Islet precursor cell (in vitro differentiated cells): Measurements from ENCODE around the gene RAB26.

ENCODE experiments used
- DNase-seq: peaks from one replicate; pipeline ENCODE4 v3.0.0-alpha.2; 2018

The RAB26 gene

DNA sequence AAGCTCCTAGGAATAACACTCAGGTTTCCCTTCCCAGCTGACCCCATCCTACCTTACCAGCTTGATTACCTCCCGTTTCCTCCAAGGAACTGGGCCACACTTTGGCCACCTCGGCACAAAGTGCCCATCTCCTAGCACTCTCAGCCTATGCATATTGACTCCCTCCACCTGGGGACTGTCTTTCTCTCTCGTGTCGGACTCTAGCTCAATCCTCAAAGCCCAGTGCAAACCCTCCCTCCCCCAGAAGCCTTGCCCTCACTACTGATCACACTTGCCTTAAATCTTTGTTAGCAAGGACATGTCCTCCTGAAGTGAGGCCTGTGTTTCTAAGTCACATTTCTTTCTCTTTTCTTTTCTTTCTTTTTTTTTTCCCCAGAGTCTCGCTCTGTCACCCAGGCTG is 2.6 kb upstream of the RAB26 start:
- no peak for DNase-seq

DNA sequence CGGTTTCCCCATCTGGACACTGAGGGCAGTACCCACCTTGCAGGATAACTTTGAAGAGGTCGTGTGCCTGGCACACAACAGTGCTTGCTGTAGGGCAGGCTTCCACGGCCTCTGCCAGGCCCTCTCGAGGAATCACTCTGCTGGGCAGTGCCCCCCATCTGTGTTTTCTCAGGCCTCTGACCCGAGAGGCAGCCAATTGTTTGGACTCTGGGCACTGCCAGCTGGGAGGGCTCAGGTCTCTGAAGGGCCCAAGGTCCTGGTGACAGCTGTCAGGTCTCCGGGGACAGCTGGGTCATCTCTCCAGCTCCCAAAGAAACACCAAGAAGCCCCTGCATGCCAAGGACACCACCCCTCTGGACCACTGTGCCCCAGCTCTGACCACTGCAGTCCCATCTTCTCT is 1.0 kb upstream of the RAB26 start:
- DNase-seq, result no peak

DNA sequence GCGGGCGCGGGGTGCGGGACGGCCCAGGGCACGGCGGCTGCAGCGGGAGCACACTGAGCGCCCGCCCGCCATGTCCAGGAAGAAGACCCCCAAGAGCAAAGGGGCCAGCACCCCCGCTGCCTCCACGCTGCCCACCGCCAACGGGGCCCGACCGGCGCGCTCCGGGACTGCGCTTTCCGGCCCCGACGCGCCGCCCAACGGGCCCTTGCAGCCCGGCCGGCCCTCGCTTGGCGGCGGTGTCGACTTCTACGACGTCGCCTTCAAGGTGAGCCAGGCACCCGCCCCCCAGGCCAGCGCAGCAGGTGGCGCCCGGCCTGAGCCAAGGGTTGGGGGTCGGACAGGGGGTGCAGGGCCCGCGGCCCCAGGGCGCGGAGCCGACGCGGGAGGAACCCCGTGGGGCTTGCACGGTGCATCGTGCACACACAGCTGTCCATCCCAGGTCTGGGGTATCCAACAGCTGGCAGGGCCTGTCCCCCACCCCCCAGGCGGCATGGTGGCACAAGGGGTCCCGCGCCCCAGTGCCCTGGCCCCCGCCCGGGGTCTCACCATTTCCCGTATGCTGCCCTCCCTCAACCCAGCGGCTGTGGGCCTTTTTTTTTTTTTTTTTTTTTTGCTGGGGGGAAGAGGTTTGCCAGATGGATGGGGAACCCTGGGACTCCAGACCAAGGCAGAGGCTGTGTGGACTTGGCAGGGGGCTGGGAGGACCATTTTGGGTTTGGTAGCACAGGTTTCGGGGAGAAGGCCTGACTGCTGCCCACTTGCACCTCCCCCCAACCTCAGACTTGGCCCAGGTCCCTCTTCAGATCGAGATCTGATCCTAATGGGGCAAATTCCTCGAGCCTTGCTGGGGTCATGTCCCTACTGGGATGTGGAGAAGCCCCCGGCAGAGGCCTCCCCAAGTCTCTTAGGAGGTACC is 547 bp downstream of the RAB26 start:
- DNase-seq, result peak; percentile 64

DNA sequence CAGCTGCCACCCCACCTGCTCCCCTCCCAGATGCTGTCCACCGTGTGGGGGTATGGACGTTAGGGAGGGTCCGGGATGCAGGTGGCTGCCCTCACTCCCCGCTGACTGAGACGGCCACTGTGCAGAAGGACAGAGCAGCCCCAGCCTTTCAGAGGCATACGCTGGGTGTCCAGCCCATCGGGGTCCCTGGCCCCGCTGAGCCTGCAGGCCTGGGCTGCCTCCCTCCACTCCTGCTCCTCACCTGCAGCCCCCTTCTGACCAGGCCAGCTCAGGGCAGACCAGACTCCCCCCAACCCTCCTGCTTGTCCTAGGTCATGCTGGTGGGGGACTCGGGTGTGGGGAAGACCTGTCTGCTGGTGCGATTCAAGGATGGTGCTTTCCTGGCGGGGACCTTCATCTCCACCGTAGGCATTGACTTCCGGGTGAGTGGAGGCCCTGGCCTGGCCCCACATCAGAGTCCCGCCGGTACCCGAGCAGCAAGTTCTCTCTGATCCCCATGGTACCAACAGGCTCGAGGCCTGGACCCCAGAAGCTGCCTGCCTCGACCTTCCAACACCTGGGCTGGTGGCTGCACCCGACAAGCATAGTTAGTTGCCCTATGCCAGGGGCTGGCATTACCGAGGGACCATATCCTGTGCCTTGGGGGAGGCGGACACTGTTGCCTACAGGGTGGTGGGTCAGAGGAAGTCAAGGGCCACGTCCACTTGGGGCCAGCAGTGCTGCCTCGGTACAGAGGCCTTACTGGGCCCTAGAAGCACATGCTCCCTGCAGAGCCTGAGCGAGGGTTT is 1.4 kb downstream of the RAB26 start:
- DNase-seq, result peak; percentile 70

DNA sequence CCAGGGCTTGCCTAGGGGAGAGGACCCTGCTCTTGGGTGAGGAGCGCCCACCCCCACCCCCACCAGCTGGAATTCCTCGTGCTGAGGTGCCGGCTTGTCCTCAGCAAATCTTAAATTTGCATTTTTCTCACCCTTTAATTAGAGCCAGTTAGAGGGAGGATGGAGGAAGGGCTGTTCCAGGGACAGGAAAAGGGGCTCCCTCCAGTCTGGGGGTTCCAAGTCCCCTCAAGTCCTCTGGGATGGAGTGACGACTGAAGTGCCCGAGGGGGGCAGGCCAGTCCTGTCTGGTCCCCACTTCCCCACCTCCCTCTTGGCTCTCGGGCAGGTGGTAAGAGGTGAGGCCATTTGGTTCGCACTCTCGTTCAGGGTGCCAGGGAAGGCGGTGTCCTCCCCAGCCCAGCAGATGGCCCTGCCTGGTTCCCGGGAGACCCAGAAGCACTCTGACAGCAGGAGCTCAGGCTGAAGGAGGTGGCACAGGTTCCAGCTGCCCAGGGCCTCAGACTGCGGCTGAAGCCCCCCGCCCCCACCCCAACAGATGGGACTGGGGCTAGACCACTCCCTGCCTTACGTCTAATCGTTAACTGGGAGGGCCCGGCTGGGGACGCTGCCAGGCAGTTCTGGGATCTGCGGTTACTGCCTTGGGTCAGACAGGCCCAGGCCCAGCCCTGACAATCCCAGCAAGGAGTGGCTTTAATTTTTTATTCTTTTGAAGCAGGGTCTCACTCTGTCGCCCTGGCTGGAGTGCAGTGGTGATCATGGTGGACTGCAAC is 2.2 kb downstream of the RAB26 start:
- peak; percentile 88 for DNase-seq

DNA sequence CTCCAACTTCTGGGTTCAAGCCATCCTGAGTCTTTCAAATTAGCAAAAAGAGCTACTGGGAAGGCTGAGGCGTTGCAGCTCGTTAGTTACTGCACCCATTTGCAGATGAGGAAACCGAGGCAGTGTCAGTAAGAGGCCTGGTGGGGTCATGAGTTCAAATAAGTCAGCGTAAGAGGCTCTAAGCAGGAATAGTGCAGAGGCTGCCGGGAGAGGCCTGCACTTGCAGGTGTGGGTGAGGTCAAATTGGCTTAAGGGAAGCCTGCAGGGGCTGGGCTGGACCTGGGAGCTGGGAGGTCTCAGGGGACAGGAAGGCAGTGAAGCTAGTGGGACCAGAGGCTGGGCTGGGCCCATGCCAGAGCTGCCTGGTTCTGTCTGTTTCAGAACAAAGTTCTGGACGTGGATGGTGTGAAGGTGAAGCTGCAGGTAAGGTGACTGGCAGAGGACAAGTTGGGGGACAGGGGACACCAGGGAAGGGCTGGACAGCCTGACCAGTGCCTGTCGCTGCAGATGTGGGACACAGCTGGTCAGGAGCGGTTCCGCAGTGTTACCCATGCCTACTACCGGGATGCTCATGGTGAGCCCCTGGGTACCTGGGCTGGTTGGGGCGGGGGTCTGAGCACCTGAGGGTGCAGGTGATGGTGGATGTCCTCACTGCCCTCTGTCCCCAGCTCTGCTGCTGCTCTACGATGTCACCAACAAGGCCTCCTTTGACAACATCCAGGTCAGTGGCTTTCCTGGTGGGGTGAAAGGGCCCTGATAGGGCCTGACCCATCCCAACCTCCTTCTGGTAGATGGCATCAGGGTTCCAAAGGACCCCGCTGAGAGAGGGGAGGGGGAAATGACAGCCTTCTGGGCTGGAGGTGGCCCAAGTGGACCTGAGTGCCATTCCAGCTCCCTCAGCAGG is 3.0 kb downstream of the RAB26 start:
- no peak for DNase-seq

DNA sequence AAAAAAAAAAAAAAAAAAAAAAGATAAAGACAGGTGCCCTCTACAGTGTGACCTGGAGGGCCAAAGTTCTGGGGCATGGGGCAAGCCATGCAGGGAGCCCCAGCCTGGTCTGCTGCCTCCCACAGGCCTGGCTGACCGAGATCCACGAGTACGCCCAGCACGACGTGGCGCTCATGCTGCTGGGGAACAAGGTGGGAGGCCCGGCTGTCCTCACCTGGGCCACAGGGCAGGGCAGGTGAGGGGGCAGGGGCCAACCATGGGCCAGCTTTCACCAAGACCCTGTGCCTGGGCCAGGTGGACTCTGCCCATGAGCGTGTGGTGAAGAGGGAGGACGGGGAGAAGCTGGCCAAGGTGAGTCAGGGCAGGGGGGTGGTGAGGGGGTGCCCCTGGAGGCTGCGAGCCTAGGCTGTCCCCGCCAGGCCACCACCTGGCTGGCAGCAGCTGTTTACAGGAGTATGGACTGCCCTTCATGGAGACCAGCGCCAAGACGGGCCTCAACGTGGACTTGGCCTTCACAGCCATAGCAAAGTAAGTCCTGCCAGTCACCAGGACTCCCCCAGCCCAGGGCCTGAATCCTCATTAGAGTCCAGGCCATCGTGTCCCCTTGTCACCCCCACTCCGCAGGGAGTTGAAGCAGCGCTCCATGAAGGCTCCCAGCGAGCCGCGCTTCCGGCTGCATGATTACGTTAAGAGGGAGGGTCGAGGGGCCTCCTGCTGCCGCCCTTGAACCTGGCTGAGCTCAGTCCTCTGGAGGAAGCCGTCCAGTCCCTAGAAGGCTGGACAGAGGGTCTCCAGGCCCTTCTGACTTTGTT is 4.5 kb downstream of the RAB26 start:
- DNase-seq, result no peak

DNA sequence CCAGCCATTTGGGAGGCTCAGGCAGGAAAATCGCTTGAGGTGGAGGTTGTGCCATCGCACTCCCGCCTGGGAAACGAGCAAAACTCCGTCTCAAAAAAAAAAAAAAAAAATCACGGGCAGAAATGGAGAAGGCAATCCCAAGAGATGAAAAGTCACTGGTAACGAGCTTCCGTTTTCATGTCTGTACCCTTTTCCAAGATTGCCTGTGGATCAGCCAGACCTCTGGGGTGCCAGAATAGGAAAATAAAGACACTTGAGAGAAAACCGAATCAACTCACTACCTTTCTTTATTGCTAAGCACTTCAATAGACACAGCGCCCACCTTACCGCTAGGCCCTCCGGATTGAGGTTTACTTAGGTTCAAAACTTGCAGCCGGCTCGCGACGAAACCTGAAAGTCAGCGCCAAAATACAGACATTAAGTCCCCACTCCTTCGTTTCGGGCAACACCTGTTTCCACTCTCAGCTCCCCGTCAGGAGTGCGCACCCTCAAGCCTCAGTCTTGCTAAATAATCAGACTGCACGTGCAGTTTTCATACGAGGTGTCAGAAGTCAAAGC is 6.2 kb downstream of the RAB26 start:
- no peak for DNase-seq

DNA sequence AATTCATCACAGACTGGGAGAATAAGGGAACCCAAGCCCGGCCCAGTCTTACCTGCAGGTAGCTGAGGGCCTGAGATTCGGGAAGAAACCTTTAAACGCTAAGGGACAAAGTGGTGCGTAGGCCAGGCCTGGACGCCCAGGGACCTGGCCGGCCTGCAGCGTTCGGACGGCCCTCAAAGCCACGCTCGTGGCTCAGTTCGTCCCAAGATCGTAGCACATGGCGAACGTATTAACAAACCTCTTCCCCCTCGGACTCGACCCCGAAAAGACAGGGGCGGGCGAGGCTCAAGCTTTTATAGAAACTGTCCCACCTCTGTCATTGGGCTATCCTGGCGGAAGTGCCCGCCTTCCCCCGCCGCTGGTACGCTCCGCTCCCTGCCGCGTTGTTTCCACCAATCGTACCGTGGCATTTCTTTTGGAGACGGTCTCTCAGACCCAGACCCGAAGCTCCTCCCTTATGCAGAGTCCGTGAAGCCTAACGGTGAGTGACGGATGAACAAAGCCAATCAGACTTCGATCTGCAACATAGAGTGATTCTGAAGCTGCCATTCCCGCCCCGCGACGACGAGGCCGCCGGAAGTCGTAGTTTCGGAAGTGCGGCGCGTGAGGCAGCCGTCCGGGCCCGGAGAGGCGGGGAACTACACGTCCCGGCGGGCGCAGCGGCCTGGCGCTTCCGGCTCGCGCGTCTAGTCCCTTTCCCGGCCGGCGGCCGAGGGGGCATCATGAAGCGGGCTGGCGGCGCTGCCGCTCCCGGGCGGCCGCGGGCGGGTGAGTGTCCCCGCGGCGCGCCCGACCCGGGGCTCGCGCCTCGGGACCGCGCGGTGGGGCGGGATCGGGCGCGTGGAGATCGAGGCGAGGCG is 6.9 kb downstream of the RAB26 start, which contains the start of gene TRAF7:
Gene TRAF7 (plus strand): TSS at position 692 of the 860 bp plus-strand sequence. CDS start 8,139 bp downstream, outside the sequence.
- DNase-seq, result peak; percentile 100

DNA sequence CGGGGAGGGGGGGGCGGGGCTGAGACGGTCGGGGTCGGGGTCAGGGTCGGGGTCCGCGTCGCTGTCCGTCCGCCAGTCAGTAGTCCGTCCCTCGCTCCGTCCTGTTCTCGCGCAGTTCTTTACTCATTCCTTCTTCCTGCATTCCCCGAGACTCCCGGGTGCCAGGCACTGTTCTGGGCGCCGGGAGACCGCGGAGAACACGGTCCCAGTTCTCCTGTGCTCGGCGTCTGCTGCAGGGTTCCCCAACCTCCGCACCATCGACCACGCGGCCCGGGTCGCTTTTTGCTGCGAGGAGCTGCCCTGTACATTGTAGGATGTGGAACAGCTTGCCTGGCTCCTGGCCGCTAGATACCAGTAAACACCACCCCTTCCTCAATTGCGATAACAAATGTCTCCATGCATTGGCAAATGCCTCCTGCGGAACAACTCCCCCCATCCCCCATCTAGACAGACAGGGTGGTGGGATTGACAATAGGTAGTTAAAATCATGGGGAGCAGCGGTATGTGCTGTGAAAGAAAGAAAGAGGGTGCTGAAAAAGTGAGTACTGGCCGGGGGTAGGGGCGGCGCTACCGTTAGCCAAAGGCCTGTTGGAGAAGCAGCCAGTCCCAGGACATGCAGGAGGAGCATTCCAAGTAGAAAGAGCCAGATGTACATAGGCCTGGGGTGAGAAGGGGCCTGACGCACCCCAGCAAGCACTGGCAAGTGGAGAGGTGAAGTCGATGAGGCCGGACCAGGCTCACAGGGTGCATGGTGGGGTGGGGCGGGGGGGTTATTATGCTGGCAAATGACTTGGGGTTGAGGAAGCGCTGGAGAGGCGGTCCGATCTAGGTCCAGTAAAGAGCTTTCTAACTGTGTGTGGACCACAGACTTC is 7.8 kb downstream of the RAB26 start:
- no peak for DNase-seq

DNA sequence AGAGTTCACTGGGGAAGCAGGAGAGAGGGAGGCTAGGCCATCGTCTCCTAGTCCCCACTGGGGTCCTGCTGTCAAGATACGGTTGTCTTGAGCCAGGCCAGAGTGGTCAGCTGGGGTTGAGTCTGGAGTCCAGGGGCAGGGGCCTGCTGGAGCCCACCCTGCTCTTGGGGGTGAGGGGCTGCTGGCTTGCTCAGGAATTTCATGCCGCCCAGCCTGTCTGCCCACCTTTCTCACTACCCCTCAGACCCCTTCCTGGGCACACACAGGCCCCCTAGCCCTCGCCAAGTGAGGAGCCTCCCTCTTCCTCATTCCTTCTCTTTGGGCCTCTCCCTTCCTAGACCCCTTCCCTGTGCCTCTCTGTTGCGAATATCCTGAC is 8.4 kb downstream of the RAB26 start:
- DNase-seq, result no peak

DNA sequence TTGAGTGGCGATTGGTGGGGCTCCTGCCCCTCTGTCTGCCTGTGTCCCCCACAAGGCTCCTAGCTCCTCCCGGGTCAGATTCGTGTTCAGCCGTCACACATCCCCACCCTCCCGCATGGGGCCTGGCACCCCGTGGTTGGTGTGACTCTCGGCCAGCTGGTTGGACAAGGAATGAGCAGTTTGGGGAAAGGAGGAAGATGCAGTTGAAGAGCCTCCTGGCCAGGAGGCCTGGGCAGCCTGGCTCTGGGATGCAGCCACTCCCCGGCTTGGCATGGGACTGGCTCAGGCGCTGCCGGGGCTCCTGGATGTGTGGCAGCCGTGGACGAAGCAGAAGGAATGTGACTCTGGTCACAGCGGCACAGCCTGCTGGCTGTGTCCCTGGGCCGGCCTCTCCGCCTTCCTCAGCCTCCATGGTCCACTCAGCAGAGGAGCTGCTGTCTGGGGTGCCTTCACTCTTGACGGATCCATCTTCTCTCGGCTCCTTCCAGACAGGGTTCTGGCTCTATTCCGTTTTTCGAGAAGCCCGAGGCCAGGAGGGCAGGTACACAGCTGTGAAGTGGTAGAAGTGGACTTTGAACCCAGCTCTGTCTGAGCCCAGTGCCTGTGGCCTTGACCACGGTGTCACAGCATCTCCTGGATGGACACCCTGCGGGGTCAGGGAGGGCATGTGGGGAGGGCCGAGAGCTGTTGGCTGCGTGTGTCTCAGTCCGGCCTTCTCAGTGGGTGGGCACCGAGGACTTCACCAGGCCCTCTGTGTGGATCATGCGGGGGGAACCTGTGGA is 9.2 kb downstream of the RAB26 start:
- no peak for DNase-seq

DNA sequence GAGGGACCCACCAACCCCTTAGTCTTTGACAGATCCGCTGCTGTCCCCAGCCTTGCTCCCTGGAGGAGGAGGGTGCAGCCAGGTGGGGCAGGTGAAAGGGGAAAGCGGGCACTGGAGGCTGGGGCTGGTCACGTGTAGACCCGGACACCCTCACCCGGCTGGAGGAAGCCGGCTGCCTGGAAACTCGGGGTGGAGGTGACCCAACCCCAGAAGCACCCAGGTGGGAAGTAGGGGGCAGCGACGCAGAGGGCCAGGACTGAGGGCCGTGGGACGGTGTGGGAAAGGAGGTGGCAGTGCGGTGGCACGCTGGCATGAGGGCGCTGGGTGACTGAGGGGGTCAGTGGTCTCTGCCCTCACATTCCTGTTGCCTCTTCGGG is 9.8 kb downstream of the RAB26 start:
- no peak for DNase-seq

DNA sequence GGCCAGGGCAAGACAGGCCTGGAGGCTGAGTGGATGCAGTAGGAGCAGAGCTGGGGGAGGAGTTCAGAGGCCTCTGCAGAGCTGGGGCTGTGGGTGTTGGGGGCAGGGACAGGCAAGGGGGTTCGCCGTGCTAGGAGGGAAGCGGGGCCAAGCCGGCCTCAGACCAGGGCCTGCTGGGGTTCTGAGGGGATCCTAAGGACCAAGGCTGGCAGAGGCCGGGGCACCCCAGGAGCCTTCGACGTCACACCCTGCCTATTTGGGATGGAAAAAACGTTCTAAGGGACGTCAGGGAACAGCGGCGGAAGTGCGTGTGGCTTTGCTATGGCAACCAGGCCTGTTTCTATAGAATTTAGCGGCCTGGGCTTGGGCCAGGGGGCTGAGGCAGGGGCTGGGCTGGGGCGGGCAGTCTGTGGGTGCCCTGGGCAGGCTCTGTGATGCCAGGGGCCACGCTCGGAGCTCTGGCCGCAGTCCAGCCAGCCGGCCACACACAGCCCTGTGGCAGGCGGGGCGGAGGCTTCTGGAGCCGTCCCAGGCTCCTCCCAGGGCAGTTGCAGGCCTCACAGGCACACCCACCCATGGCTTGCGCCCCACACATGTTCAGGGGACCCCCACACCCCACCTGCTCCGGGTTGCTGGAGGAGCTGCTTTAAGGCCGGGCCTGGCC is 10.9 kb downstream of the RAB26 start:
- no peak for DNase-seq

DNA sequence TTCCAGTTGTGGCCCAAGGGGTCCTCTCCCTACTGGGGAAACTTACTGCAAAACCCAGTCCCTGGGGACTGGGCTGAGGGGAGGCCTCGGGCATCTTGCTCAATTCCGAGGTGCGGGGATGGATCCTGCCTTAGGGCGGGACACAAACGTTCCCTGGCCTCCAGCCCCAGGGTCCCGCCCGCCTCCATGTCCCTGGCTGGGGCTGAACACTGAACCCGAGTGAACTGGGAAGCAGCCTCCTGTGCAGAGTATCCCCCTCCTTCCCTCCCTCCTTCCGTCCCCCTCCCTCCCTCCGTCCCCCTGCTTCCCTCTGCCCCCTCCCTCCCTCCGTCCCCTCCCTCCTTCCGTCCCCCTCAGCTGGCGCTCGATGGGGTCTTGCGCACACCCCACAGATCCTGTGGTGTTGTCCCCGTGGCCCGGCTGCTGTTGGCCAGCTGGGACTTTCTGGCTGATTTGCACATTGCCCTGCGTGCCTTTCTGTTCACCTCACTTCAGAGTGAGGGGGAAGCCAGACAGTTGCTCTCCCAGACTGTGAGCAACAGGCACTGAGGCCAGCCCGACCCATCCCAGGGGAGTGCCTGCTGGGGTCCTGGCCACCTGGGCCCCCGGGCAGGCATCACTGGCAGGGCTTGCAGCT is 12.6 kb downstream of the RAB26 start:
- no peak for DNase-seq

DNA sequence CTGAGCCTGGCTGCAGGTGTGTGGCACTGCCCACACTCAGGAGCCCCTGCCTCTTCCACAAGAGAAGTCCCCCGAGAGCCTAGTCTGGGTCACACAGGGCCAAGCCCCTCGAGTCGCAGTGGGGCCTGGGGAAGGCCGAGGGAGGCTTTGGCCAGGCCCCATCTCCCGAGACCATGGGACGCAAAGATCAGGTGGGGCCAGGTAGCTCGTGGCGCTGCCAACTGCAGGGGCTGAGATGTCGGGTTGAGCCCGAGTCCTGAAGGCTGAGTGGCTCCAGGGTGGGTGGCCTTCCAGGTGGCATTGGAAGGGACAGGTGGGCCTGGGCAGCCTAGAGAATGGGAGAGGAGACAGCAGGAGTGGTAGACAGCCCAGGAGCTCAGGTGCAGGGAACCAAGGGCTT is 13.5 kb downstream of the RAB26 start:
- DNase-seq, result no peak

DNA sequence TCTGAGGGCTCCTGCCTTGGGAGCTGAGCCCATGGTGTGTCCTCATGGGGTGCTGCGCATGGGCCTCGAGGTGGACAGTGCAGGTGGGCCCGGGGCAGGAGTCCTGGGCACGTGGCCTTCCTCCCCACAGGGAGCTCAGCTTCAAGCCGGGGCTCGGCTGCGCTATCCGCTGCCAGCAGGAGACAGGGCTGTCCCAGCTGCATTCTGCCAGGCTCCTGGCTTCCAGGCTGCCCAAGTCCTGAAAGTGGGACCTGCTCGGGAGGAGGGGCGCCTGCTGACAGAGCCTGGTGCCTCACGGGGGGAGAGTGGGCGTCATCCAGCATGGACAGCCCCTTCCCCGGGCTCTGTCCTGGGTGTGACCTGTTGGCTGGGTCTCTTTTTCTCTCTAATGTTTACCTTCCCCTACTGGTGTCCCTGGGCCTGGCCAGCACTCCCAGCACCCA is 14.3 kb downstream of the RAB26 start:
- DNase-seq, result no peak
